NCI-H526 treated with DMSO at 0.1 percent for 48 hours (cell line): Measurements from ENCODE around the gene PTTG1IP.
A peak's percentile ranks its signal among the peaks of the same experiment; 100 is the strongest.

Experiments used
- DNase-seq: peaks from one replicate; lab custom pipeline; 2025; lab: John Stamatoyannopoulos, UW

The PTTG1IP gene

GRCh38 chr21:44819283-44820243 is 53.9 kb downstream of the PTTG1IP start:
- DNase-seq = no peak

- DNase-seq = no peak
Measured at GRCh38 chr21:44818640-44819011, 54.9 kb downstream of the PTTG1IP start.

DNA sequence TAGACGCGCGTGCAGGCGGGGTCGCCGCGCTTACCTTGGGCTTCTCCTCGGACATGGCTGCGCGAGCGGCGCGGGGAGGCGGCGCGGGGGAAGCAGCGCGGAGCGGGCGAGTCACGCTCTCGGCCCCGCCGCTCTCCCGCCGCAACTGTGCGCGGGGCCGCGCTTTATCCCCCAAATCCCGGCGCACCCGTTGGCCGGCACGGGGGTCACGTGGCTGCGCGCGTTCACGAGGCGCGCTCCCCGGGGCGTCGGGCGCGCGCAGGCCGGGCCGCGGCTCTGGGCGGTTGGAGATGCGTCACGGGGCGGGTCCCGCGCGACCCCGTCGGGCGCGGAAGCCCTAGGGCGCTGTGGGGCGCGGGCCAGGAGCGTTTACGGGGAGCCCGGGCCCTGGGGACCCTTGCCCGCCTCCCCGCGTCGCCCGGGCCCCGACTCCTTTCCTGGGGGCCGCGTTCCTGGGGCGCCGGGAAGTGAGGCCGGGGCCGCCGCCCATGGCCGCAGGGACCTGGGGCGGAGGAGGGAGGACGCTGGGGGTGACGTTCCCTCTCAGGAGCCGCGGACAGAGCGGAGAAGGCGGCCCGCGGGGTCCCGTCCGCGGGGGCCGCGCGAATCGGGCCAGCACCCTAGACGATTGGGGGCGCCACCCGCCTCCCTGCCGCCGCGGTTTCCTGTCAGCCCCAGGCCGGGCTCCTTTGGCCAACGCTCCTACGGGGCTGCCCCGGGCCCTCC is 55.4 kb downstream of the PTTG1IP start, which contains the start of gene SUMO3:
SUMO3 (minus strand) TSS at position 149 of the 726 bp plus-strand sequence; CDS start at position 55, 94 bp downstream.
- peak; percentile 52 for DNase-seq

- DNase-seq = peak; percentile 60
Measured at GRCh38 chr21:44817506-44817880, 56.0 kb downstream of the PTTG1IP start.

DNA sequence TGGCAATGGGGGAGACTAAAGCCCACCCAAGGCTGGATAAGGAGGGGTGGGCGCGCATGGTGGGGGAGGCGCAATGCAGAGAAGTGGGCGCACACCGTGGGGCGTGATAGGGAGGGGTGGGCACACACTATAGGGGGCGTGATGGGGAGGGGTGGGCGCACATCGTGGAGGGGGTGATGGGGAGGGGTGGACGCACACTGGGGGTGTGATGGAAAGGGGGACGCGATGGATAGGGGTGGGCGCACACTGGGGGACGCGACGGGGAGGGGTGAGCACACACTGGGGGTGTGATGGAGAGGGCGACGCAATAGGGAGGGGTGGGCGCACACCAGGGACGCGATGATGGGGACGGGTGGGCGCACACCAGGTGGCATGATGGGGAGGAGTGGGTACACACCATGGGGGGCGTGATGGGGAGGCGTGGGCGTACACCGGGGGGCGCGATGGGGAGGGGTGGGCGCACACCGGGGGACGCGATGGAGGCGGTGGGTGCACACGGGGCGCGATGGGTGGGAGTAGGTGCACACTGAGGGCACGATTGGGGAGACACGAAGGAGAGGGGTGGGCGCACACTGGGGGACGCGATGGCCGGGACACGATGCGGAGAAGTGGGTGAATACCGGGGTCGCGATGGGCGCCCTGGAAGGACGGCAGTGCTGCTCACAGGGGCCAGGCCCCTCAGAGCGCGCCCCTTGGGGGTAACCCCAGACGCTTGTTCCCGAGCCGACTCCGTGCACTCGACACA is 56.6 kb downstream of the PTTG1IP start:
- no peak for DNase-seq

GRCh38 chr21:44815852-44816628 is 57.5 kb downstream of the PTTG1IP start:
- DNase-seq = no peak

GRCh38 chr21:44815225-44815624 is 58.3 kb downstream of the PTTG1IP start:
- DNase-seq = no peak

DNA sequence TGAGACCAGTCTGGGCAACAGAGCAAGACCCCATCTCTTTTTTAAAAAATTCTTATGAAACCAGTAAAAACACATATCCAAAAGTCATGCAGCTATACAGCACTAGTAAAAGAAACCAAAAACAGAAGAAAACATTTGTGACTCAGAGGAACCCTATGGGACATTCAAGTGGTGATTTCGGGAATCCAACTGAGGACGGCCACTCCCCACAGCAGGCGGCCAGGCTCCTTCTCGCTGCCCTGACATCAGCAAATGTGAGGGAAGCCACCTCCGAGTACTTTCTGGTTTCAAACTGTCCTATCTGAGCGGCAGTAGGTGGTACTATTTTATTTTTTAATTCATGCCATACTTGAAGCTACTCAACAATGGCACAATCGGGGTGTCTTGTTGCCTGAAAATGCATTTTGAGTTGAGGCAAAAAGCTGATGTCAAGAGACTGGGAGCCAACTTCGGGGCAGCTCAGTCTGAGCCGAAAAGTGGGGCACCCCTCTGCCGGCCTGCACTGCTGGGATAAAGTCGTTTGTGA is 58.9 kb downstream of the PTTG1IP start:
- no peak for DNase-seq

GRCh38 chr21:44813727-44814126 is 59.8 kb downstream of the PTTG1IP start:
- no peak for DNase-seq

- DNase-seq = no peak
Measured at GRCh38 chr21:44813149-44813548, 60.3 kb downstream of the PTTG1IP start.

GRCh38 chr21:44812640-44813039 is 60.9 kb downstream of the PTTG1IP start:
- no peak for DNase-seq

DNA sequence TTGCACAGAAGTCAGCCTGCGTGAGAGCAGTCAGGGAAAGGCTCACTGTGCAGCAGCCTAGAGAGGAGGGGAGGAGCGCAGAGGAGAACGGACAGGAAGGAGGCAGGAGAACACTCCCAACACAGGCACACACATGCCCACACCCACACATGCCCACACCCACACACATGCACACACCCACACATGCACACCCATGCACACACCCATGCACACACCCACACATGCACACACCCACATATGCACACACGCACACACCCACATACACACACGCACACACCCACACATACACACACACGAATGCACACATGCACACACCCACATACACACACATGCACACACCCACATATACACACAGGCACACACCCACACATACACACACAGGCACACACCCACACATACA is 62.7 kb downstream of the PTTG1IP start:
- DNase-seq = no peak

GRCh38 chr21:44805859-44806258 is 67.6 kb downstream of the PTTG1IP start:
- no peak for DNase-seq

DNA sequence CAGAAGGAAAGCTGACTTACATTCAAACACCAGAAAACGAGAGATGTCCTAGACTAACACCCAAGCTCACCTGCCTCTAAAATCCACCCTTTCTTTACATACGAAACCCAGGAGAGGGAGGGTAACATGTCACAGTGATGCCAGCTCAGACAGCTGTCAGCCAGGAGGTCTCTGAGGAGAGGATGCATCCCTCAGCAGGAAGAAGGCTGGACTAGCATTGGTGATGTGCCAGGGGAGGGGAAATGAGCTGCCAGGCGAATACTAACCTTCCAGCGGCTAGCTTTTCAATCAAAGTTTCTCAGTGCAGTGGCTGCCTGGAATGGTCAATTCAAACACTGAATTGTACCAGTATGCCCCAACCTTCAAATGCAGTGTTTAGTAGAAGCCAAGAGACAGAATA is 68.3 kb downstream of the PTTG1IP start:
- DNase-seq = no peak

DNA sequence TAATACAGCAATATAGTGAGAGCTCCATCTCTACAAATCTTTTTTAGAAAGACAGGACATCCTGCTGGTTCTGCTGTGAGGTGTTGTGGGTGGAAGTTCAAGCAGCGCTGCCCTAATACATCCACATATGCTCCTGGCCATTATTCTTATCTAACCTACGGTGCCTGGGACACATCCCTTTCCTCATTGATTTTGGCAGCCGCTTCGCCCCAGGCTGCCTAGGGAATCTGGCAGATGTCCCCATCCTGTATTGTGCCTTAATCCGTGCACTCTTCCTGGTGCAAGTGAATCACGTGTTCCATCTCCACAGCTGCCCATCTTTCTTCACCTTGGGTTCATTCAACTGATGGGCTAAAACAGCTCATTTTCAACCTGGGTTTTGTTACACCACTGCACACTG is 68.7 kb downstream of the PTTG1IP start:
- DNase-seq = no peak

- no peak for DNase-seq
Measured at GRCh38 chr21:44803651-44804050, 69.8 kb downstream of the PTTG1IP start.

GRCh38 chr21:44802396-44803153 is 70.9 kb downstream of the PTTG1IP start:
- DNase-seq = no peak

DNA sequence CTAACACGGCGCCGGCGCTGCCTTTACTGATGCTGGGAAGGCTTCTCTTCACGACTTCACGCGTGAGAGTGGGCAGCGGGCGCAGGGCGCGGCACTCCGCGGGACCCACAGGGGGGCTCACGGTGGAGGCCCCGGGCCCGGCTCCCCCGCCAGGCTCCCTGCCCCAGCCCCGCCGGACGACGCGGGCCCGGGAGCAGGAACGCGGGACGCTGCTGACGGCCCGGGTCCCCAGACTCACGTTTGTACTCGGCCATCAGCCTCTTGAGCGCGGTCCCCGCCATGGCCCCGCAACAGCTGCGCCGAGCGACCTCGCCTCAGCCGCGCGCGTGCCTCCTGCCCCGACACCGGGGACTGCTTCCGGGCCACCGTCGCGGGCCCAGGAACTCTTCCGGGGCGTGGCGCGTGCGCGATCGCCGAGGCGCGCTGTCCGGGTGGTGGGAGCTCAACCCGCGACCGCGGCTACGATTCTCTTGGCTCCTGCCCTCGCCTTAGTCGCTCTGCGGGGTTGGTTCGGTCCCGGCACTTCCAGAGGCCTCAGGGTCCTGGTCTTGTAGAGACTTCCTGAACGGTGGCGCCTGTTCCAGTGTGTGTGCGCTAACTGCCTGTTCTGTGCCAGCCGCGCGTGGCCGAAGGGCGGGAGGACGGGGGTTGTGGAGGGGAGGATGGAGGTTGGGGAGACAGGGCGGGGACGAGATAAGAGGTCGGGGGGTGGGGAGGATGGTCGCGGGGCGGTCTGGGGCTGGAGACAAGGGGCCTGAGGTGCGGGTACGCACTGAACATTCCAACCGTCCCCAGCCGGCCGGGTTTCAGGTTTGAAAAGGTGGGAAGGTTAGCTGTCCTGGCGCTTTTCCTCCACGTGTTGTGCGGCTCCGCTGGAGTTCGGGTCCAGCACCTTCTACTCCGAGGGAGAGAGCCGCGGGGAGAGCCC is 71.8 kb downstream of the PTTG1IP start, which contains the start of gene UBE2G2:
UBE2G2 (minus strand) TSS at position 353 of the 928 bp plus-strand sequence; CDS start at position 281, 72 bp downstream.
- peak; percentile 50 for DNase-seq

- peak; percentile 9 for DNase-seq
Measured at GRCh38 chr21:44800971-44801467, 72.5 kb downstream of the PTTG1IP start.
